Caco-2 (cell line): ENCODE measurements around the gene C22orf31. TPM values are rescaled to one million over a fixed set of nuclear protein-coding genes. Genes with fewer than 3 reads are reported as not detected.

Source experiments
- BruUV-seq: library from RNA; stranded (reverse); fragments of 400-500 nt; replicated peaks from 2 replicates; lab custom pipeline; 2021; lab: Mats Ljungman, UMichigan
- CTCF ChIA-PET: fragments of 300-600 bp; sonication (Branson Sonifier 250); formaldehyde crosslinking; loops from one replicate; lab custom pipeline; 2022; ENCODE audit warnings: antibody characterized with exemption; lab: Charles Lee
- POLR2A ChIA-PET: fragments of 300-600 bp; sonication (Branson Sonifier 250); formaldehyde crosslinking; loops from one replicate; lab custom pipeline; 2022; ENCODE audit warnings: antibody characterized with exemption; lab: Charles Lee
- DNase-seq, 2 experiments: peaks; one replicate each; pipeline versions ENCODE4 v3.0.0 to v3.0.0-alpha.2; 2020 to 2022
- H3K27me3 ChIP-seq: replicated peaks from 2 replicates; pipeline ENCODE4 v1.6.0; 2011; ENCODE audit warnings: low read length; ENCODE audit not compliant: control insufficient read depth, insufficient read depth
- H3K36me3 ChIP-seq: 2 replicates; pipeline ENCODE4 v1.5.1; 2011; ENCODE audit warnings: low read length; ENCODE audit not compliant: control insufficient read depth, insufficient read depth
- H3K4me1 ChIP-seq: fragments of 250-450 bp; sonication (Bioruptor Pico); 2 replicates; pipeline ENCODE4 v1.5.1; 2020; ENCODE audit warnings: mild to moderate bottlenecking
- H3K4me3 ChIP-seq: 2 replicates; pipeline ENCODE4 v1.5.1; 2011; ENCODE audit warnings: low read depth, mild to moderate bottlenecking, control low read depth, low read length
- H3K9me3 ChIP-seq: fragments of 250-450 bp; sonication (Bioruptor Pico); 2 replicates; pipeline ENCODE4 v1.5.1; 2020; ENCODE audit warnings: mild to moderate bottlenecking, moderate library complexity
- H3K27ac Mint-ChIP-seq: one replicate; pipeline ENCODE4 v1.8.0; 2022; ENCODE audit warnings: mixed read lengths; ENCODE audit not compliant: unreplicated experiment
- H3K27me3 Mint-ChIP-seq: one replicate; pipeline ENCODE4 v1.8.0; 2022; ENCODE audit warnings: mixed read lengths; ENCODE audit not compliant: insufficient read depth, unreplicated experiment
- H3K36me3 Mint-ChIP-seq: one replicate; pipeline ENCODE4 v1.8.0; 2022; ENCODE audit warnings: mild to moderate bottlenecking, mixed read lengths; ENCODE audit not compliant: insufficient read depth, unreplicated experiment
- H3K4me1 Mint-ChIP-seq: one replicate; pipeline ENCODE4 v1.8.0; 2022; ENCODE audit warnings: low read depth, mixed read lengths; ENCODE audit not compliant: unreplicated experiment
- H3K4me3 Mint-ChIP-seq: one replicate; pipeline ENCODE4 v1.8.0; 2022; ENCODE audit warnings: mild to moderate bottlenecking, moderate library complexity, mixed read lengths; ENCODE audit not compliant: unreplicated experiment
- H3K9me3 Mint-ChIP-seq: one replicate; pipeline ENCODE4 v1.8.0; 2022; ENCODE audit warnings: mixed read lengths; ENCODE audit not compliant: unreplicated experiment
- intact Hi-C: fragments of 100-400 bp; cut with micrococcal nuclease; formaldehyde crosslinking; loops from one replicate; pipeline ENCODE4 v1.10.0; 2022; ENCODE audit not compliant: unreplicated experiment
- total RNA-seq: library from RNA; stranded (reverse); gene quantifications from 2 replicates; pipeline ENCODE4 v1.2.3, GENCODE V29; 2022
- TF ChIP-seq, protein P1 (sequence below), 2 experiments: fragments of 200-600 bp in 1 of 2; IDR thresholded peaks; 1 replicate in 1 of 2; 2 replicates in 1 of 2; pipeline versions ENCODE4 v1.5.1 to v1.8.0; 2011 to 2022; ENCODE audit warnings: antibody characterized with exemption in 1 of 2, control low read depth in 1 of 2, inconsistent platforms in 1 of 2, low read depth in 1 of 2, low read length in 1 of 2, mild to moderate bottlenecking in 1 of 2, moderate library complexity in 1 of 2; ENCODE audit not compliant: insufficient read depth in 1 of 2, severe bottlenecking in 1 of 2, unreplicated experiment in 1 of 2

Gene C22orf31
- total RNA-seq, 1 experiment from 2014 or later = not detected

DNA sequence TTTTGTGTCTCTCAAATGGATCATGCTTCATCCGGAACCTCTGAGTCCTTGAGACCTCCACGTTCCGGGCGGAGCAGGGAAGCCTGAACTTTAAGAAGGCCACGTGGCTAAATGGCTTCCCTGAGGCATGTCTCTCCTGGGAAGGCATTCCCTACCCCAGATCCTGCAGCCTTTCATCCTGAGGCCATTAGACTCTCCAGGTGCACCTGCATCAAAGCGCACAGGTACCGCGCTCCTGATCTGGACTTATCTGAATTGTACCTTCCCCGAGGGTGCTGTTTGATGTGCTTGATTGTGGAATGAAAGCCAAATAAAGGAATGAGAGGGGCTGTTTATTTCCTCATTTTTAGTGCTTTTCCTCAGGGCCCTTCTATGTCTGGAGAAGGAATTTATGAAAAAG, 22.5 kb downstream of the C22orf31 start:
- Histone ChIP-seq H3K4me3 (no peak overlapping the region), H3K9me3 (no peaks in the 10 kb centered on the region), H3K27me3 (no peaks in the 10 kb centered on the region), H3K36me3 (peaks cover 2% of the 10 kb centered on the region; the same call in 1 of the 2 replicates), H3K4me1 (peaks cover 38% of the 10 kb centered on the region)
- ChIA-PET POLR2A (no interaction called here), CTCF (interaction anchor here (0.6 to 2.4 kb wide), 6 partner anchors 26 to 156 kb away, joined by 3 to 13 read pairs (median 4); partner anchors contain the start of gene ZNRF3)
- Mint-ChIP-seq H3K9me3 (no peaks in the 10 kb centered on the region), H3K4me1 (peaks cover 7% of the 10 kb centered on the region), H3K27ac (peak overlapping the region; percentile 81), H3K4me3 (peak overlapping the region; percentile 49), H3K27me3 (no peaks in the 10 kb centered on the region), H3K36me3 (peaks cover 52% of the 10 kb centered on the region)
- peak; percentile 58 to 85 for DNase-seq
- intact Hi-C loops = no loop called here
- TF ChIP-seq, protein P1, sequence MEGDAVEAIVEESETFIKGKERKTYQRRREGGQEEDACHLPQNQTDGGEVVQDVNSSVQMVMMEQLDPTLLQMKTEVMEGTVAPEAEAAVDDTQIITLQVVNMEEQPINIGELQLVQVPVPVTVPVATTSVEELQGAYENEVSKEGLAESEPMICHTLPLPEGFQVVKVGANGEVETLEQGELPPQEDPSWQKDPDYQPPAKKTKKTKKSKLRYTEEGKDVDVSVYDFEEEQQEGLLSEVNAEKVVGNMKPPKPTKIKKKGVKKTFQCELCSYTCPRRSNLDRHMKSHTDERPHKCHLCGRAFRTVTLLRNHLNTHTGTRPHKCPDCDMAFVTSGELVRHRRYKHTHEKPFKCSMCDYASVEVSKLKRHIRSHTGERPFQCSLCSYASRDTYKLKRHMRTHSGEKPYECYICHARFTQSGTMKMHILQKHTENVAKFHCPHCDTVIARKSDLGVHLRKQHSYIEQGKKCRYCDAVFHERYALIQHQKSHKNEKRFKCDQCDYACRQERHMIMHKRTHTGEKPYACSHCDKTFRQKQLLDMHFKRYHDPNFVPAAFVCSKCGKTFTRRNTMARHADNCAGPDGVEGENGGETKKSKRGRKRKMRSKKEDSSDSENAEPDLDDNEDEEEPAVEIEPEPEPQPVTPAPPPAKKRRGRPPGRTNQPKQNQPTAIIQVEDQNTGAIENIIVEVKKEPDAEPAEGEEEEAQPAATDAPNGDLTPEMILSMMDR (IDR thresholded peaks at IDR 0.05; ENCODE audit: insufficient read depth in 1 of 2, low read depth in 1 of 2, low read length in 1 of 2, severe bottlenecking in 1 of 2, unreplicated experiment in 1 of 2) = no peak
- no TSS peak for BruUV-seq

DNA sequence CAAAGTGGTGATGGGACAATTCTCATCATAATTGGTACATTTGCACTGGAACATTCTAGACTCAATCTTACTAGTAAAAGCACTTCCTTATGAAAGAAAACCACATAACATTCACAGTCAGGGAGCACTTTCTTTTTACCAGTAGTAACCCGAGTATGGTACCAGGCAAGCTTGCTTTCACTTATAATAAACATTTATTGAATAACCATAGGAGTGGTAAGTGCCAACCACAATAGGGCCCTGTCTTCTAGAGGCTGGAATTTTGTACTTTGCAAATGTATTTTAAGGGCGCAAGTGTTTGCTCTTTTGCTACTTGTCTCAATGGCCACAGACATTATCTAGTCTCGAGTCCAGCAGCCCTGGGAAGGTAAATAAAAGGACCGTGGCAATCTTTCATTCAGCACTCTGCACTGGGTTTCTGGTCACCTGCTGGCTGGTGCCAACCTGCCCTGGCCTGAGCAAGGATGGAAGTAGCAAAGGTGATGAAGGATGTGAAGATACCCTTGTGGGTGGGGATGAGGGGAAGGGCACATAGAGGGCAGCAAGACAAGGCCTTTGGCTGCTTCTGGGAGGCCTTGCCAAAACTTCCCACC, 24.2 kb downstream of the C22orf31 start:
- peaks cover 38% of the 10 kb centered on the region for H3K4me1 ChIP-seq
- Mint-ChIP-seq H3K36me3 (peaks cover 57% of the 10 kb centered on the region), H3K4me3 (no peak overlapping the region), H3K27me3 (no peaks in the 10 kb centered on the region), H3K27ac (peak overlapping the region; percentile 48), H3K4me1 (peaks cover 10% of the 10 kb centered on the region), H3K9me3 (no peaks in the 10 kb centered on the region)
- 0 out of 2 replicates have a peak, but pooled peaks cover 2% of the 10 kb centered on the region for H3K36me3 ChIP-seq
- no peak for DNase-seq
- TF ChIP-seq, protein P1 (IDR thresholded peaks at IDR 0.05; ENCODE audit: insufficient read depth in 1 of 2, low read depth in 1 of 2, low read length in 1 of 2, severe bottlenecking in 1 of 2, unreplicated experiment in 1 of 2) = no peak
- CTCF ChIA-PET = no interaction called here
- no peaks in the 10 kb centered on the region for H3K27me3 ChIP-seq
- POLR2A ChIA-PET = no interaction called here
- no peaks in the 10 kb centered on the region for H3K9me3 ChIP-seq
- intact Hi-C loops = no loop called here
- no peak overlapping the region for H3K4me3 ChIP-seq
- no TSS peak for BruUV-seq

DNA sequence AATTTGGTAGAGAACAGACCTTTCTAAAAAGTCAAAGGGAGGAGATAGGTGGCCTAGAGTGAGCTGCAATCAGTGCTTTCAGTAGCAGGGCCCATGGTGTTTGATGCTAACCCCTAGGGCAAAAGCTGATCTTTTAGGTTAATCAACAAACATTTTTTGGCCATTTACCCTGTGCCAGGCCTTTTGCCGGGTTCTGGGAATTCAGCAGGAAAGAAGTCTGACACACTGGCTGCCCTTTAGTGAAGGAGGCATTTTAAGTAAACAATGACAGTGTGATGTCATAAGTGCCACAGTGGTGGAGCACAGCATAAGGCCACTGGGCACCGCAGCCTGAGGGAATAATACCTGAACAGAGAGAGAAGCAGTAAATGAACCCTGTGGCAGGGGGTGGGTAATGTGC, 29.0 kb downstream of the C22orf31 start:
- H3K4me3 ChIP-seq = no peak overlapping the region
- no TSS peak for BruUV-seq
- H3K27me3 ChIP-seq = no peaks in the 10 kb centered on the region; the same call in 1 of the 2 replicates
- ChIA-PET CTCF (interaction anchor here (0.7 kb wide), 1 partner anchor 18 kb away, joined by 6 read pairs; no protein-coding TSS in a partner anchor), POLR2A (interaction anchor here (0.8 kb wide), 1 partner anchor 51 kb away, joined by 4 read pairs; no protein-coding TSS in a partner anchor)
- H3K27ac Mint-ChIP-seq = peak overlapping the region; percentile 57
- intact Hi-C loops = no loop called here
- no peak overlapping the region for H3K4me3 Mint-ChIP-seq
- H3K36me3 Mint-ChIP-seq = peaks cover 65% of the 10 kb centered on the region
- TF ChIP-seq, protein P1 (IDR thresholded peaks at IDR 0.05; ENCODE audit: insufficient read depth in 1 of 2, low read depth in 1 of 2, low read length in 1 of 2, severe bottlenecking in 1 of 2, unreplicated experiment in 1 of 2) = no peak
- DNase-seq = no peak
- peaks cover 22% of the 10 kb centered on the region for H3K4me1 Mint-ChIP-seq
- no peaks in the 10 kb centered on the region for H3K9me3 Mint-ChIP-seq
- H3K27me3 Mint-ChIP-seq = no peaks in the 10 kb centered on the region
- no peaks in the 10 kb centered on the region for H3K9me3 ChIP-seq
- peaks cover 5% of the 10 kb centered on the region; the same call in 1 of the 2 replicates for H3K36me3 ChIP-seq
- H3K4me1 ChIP-seq = peaks cover 36% of the 10 kb centered on the region
